SK-N-MC (cell line): Measurements from ENCODE around the gene FSTL4.

Experiments
- DNase-seq: peaks from one replicate; pipeline ENCODE4 v3.0.0-alpha.2; 2011; ENCODE audit warnings: low read depth, low spot score
- H3K27ac ChIP-seq: fragments of 200-600 bp; sonication (generic); 2 replicates; pipeline ENCODE4 v1.5.1; 2016; ENCODE audit warnings: mixed run types
- H3K36me3 ChIP-seq: fragments of 200-600 bp; sonication (generic); 2 replicates; pipeline ENCODE4 v1.6.1; 2017; ENCODE audit warnings: antibody characterized with exemption, low read length, mixed read lengths; ENCODE audit not compliant: insufficient read depth
- H3K4me3 ChIP-seq: fragments of 200-600 bp; sonication (generic); 2 replicates; pipeline ENCODE4 v1.5.1; 2016
- H3K9ac ChIP-seq: fragments of 200-600 bp; sonication (generic); 2 replicates; pipeline ENCODE4 v1.8.0; 2017; ENCODE audit warnings: mixed run types, mixed read lengths; ENCODE audit not compliant: insufficient read length
- H3K9me3 ChIP-seq: fragments of 200-600 bp; sonication (generic); 2 replicates; pipeline ENCODE4 v1.6.1; 2017; ENCODE audit warnings: low read depth, mild to moderate bottlenecking, antibody characterized with exemption, low read length, moderate library complexity, mixed read lengths
- EZH2 ChIP-seq: fragments of 200-600 bp; sonication (generic); IDR thresholded peaks from one replicate; pipeline ENCODE4 v1.6.1; 2017; ENCODE audit warnings: antibody characterized with exemption
- FOXP2 ChIP-seq: optimal IDR thresholded peaks from 2 replicates; pipeline ENCODE3; 2011; ENCODE audit warnings: mild to moderate bottlenecking, moderate library complexity; ENCODE audit not compliant: insufficient read depth; ENCODE audit errors: extremely low read length, control extremely low read depth
- POLR2AphosphoS5 ChIP-seq: IDR thresholded peaks from 2 replicates; pipeline ENCODE4 v1.6.1; 2012; ENCODE audit warnings: mild to moderate bottlenecking, low read depth, low read length, borderline replicate concordance

FSTL4 gene

DNA sequence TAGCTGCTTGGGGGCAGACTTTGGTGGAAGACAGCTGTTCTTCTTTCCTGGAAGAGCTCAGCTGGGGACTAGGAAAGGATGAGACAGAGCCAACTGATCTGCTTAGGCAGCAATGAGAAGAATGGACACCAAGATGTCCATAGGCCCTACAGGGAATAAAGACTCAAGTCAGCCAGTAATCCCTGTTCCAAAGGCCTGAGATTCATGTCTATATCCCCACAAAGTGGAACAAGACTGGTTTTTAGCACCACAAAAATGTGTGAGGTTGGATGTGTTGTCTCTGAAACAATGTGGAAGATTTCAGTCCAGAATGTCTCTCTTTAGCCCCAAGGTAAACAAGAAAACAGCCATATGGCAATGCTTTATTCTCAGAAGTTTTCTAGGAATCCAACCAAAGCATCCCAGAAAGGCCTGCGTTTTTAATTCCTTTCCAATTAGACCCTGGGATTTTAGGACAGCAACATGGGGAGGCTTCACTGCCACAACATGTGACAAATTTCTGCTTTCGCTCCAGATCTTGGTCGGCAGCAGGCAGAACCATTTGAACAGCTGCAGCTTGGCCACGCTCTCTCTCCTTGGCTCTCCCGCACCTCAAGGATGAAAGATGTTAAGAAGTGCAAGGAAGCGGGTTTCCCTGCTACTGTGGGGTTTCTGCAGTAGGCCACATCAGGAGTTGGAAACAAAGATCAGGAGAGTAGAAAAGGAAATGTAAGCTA, 245.1 kb downstream of the FSTL4 start:
- Histone ChIP-seq H3K9me3 (no peaks in the 10 kb centered on the region), H3K27ac (no peak overlapping the region), H3K4me3 (no peak overlapping the region), H3K9ac (no peak overlapping the region), H3K36me3 (no peaks in the 10 kb centered on the region)
- no peak for DNase-seq
- TF ChIP-seq POLR2AphosphoS5 (no peak), FOXP2 (no peak), EZH2 (no peak)

DNA sequence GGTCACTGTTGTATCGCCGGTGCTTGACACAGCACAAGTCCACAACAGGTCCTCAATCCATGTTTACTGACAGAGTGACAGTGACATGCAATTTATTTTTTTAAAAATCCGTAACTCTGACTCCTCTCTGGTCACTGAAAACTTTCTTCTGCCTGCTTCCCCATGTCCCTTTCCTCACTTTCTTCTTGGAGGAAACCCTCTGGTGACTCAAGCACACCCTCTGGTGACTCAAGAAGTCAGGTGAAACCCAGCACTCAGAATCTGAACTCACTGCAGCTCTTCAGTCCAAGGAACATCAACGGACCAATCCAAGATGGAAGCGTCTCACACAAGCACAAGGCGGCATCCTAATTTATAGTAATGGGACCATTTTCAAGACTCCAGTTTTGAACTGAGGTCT, 245.9 kb downstream of the FSTL4 start:
- no peak for TF ChIP-seq FOXP2
- no peak for TF ChIP-seq EZH2
- no peak for TF ChIP-seq POLR2AphosphoS5
- Histone ChIP-seq H3K36me3 (no peaks in the 10 kb centered on the region), H3K27ac (no peak overlapping the region), H3K9me3 (no peaks in the 10 kb centered on the region), H3K4me3 (no peak overlapping the region), H3K9ac (no peak overlapping the region)
- no peak for DNase-seq

DNA sequence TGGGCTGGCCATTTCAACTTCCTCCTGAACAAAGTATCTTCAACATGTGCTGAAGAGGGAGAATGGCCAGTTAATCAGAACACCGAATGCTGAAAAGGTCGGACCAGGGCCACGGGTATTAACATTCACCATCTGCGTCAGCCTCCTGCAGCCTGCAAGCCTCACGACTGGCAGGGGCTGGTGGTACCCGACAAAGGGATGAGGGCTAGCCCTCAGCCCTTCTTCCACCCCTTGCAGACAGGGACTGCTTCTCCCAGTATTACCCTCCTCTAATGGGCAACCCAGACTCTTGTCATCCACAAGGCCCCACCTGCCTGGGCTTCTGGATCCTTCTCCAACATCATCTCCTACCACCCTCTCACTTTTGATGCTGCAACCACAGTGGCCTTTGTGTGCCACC, 246.6 kb downstream of the FSTL4 start:
- Histone ChIP-seq H3K4me3 (no peak overlapping the region), H3K9ac (no peak overlapping the region), H3K27ac (no peak overlapping the region), H3K9me3 (no peaks in the 10 kb centered on the region), H3K36me3 (no peaks in the 10 kb centered on the region)
- no peak for TF ChIP-seq FOXP2
- TF ChIP-seq POLR2AphosphoS5, result no peak
- no peak for TF ChIP-seq EZH2
- DNase-seq, result no peak

DNA sequence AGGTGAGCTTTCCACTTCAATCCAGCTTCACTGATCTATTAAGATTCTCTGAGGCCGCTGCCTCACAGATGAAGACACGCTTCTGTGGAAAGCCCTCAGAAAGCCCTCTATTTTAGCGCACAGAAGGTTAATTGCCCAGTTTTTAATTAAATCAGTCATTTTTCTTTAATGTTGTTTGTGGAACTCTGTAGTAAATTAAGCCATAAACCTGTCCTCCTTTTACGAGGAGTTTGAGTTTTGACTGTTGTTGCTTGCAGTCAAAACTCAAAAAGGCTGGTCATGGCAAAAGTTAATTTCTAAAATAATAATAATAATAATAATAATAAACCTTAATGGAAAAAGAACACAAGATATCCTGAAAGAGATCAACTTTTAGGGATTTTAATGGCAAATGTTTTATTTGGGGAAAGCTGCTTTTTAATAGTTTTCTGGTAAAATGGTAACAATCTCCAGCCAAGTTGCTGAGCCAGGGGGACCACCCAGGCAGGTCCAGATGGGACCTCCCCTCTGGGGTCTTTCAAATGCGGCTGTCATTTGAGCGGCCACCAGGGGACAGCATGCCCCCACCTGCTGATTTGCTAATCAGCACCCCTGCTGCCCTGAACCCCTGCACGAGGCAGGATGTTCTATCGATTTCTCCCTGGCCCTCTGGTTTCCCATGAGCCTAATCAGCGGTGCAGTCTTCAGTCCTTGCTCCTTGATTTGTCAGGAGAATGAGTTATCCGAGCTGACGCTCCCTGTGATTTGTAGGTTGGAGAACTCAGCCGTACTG, 247.2 kb downstream of the FSTL4 start:
- Histone ChIP-seq H3K4me3 (no peak overlapping the region), H3K27ac (no peak overlapping the region), H3K9ac (no peak overlapping the region), H3K36me3 (no peaks in the 10 kb centered on the region), H3K9me3 (no peaks in the 10 kb centered on the region)
- no peak for DNase-seq
- TF ChIP-seq POLR2AphosphoS5 (no peak), EZH2 (no peak), FOXP2 (no peak)

DNA sequence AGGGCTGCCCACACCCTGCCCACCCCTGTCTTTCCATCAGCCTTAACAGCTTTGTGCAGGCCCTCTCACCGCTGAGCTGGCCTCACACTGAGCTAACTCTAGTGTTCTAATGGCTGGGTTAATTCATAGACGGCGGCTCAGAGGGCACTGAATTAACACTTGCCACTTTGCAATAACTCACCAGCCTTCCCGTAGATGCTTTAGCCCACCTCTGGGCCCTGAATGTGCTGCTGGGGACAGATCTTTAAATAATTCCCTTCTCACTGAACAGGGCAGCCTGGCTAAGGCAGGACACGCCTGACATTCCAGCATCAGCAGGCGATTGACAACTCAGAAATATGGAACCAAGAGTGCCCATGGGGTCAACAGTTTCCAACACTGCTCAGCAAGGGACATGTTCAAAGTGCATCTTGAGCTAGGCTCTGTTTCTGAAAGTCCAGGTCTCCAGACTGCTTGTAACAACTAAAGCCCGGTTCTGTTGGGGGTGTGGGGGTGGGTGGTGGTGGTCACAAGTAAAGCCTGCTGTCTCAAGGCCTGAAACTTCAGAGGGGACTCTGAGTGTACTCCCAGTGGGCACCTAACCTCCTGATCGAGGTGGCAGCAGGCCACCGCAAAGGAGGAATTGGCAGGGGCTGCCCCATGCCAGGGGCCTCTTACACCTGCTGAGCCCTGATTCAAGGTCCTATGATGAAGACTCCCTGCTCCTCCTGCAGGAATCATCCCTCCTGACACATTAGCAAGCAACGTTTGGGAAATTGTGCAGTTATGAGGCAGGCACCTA, 248.3 kb downstream of the FSTL4 start:
- no peak for DNase-seq
- no peak overlapping the region for H3K27ac ChIP-seq
- H3K36me3 ChIP-seq, result no peaks in the 10 kb centered on the region
- no peak overlapping the region for H3K9ac ChIP-seq
- no peak overlapping the region for H3K4me3 ChIP-seq
- no peaks in the 10 kb centered on the region for H3K9me3 ChIP-seq
- TF ChIP-seq FOXP2, result no peak

DNA sequence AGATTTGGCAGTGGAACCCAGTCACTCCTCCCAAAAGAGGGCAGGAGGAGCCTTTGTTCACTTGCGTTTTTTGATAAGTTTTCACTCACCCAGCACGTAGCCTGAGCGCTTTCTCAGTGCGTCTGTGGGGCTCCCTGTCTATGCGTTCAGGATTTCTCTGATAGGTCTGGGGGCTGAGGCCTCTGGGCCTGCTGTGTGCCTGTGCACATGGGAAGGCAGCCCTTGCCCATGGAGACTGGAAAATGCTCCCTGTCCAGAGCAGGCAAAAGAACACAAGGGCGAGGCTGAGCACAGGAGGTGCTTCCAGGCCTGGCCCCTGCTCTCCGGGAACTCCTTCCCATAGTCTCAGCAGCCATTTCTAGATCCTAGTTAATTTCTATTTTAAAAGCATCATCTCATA, 249.9 kb downstream of the FSTL4 start:
- Histone ChIP-seq H3K9me3 (no peaks in the 10 kb centered on the region), H3K36me3 (no peaks in the 10 kb centered on the region), H3K27ac (no peak overlapping the region), H3K4me3 (no peak overlapping the region), H3K9ac (no peak overlapping the region)
- no peak for TF ChIP-seq FOXP2
- DNase-seq, result no peak

DNA sequence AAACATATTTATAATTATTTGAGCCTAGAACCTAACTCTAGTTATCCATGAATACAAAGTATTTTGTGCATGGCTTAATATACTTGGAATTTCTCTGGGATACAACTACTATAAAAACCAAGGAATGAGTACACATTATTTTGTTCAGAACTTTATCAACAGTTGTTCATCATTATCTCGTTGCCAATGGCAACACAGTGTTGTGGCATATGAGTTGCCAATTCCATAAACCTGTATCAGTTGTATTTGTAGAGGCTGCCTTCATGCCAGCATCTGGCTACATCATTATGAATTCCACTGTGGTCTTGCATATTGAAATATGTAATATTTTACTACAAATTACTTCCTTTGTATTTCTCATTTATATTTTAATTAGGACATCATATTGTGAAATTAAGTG, 250.4 kb downstream of the FSTL4 start:
- Histone ChIP-seq H3K9me3 (no peaks in the 10 kb centered on the region), H3K4me3 (no peak overlapping the region), H3K9ac (no peak overlapping the region), H3K36me3 (no peaks in the 10 kb centered on the region), H3K27ac (no peak overlapping the region)
- DNase-seq, result no peak
- TF ChIP-seq FOXP2 (no peak), EZH2 (no peak), POLR2AphosphoS5 (no peak)

DNA sequence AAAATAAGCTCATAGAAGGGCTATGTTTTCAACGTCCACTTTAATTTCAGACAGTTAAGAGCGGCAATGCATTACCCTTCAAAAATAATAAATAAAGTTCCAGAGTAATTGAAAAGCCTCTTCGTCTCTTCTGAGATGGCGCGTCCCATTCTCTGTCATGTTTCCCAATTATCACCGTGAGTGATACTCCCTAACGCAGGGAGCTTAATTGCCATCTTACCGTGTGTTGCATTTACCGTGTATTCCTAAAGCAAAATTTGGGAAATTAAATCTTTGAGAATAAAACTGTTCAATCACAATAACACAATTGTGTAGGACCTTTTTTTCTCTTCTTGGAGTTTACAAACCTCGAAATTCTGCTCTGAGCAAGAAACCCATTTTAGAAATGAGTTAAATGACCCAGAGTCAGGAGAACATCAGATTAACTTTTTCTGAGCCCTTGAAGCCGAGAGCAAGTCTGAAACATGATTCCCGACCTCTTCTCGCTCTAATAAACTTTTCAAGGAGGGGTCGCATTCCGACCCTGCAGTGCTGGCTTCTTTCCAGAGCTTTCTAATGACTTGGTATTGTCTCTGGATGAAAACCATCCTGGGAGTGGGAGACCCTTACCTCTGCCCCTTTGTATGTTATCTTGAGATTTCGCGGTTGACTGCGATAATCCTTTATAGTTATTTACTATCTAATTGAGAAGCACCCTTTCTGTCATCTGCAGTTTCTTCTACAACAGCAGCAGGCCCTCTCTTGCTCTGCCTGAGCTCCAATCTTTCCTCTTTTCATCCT, 251.5 kb downstream of the FSTL4 start:
- Histone ChIP-seq H3K27ac (no peak overlapping the region), H3K36me3 (no peaks in the 10 kb centered on the region), H3K9ac (no peak overlapping the region), H3K9me3 (no peaks in the 10 kb centered on the region), H3K4me3 (no peak overlapping the region)
- no peak for DNase-seq
- no peak for TF ChIP-seq FOXP2
- no peak for TF ChIP-seq POLR2AphosphoS5
- no peak for TF ChIP-seq EZH2
